ENCODE measurements around the gene NECAB2. TPM values are rescaled to one million over a fixed set of nuclear protein-coding genes. Genes with fewer than 3 reads are reported as not detected.

Gene NECAB2
- polyA plus RNA-seq, 2 of the 4 experiments (the other 2 are of a cell fraction) = 1.1 to 1.4 TPM

- FAIRE-seq (no peak), ATAC-seq (no peak), DNase-seq (ENCODE audit: low read depth in 1 of 2, low spot score in 1 of 2) (no peak)
- no peak overlapping the region for H3K27ac ChIP-seq
- no peaks in the 10 kb centered on the region for H3K9me3 ChIP-seq
- no peak for TF ChIP-seq EHF (CRISPR knock-in tag; IDR thresholded peaks at IDR 0.05)
- TF ChIP-seq EP300 (IDR thresholded peaks at IDR 0.05) = no peak
- no peak for TF ChIP-seq CEBPB (IDR thresholded peaks at IDR 0.05)
- no peak for TF ChIP-seq CHD4 (IDR thresholded peaks at IDR 0.05; ENCODE audit: borderline replicate concordance)
- no peak for TF ChIP-seq CHD2 (IDR thresholded peaks at IDR 0.05; ENCODE audit: low read length, partially characterized antibody)
- TF ChIP-seq FOSB (CRISPR knock-in tag; IDR thresholded peaks at IDR 0.05) = no peak
- no peak for TF ChIP-seq KDM5A (IDR thresholded peaks at IDR 0.05)
- TF ChIP-seq BHLHE40 (IDR thresholded peaks at IDR 0.05; ENCODE audit: low read depth, low read length) = no peak
- TF ChIP-seq USF2 (IDR thresholded peaks at IDR 0.05) = no peak
- no peak for TF ChIP-seq MYC (IDR thresholded peaks at IDR 0.05; ENCODE audit: borderline replicate concordance, low read length)
- no peak for TF ChIP-seq ELK1 (IDR thresholded peaks at IDR 0.05; ENCODE audit: low read depth, low read length)
- no peak for TF ChIP-seq GATA3 (IDR thresholded peaks at IDR 0.05; ENCODE audit: borderline replicate concordance)
- TF ChIP-seq ZNF302 (CRISPR knock-in tag; IDR thresholded peaks at IDR 0.05) = no peak
- TF ChIP-seq REST (IDR thresholded peaks at IDR 0.05) = no peak
- no peak for TF ChIP-seq SREBF2 (IDR thresholded peaks at IDR 0.05)
- no peak for TF ChIP-seq E2F6 (IDR thresholded peaks at IDR 0.05; ENCODE audit: borderline replicate concordance, low read depth)
- TF ChIP-seq POLR2A (IDR thresholded peaks at IDR 0.05; ENCODE audit: low read length) = no peak
- TF ChIP-seq JUNB (IDR thresholded peaks at IDR 0.05) = no peak
- TF ChIP-seq EHMT2 (IDR thresholded peaks at IDR 0.05; ENCODE audit: low read depth) = no peak
- ChIA-PET POLR2A (no interaction called here), CTCF (interaction anchor here (2.0 to 2.4 kb wide), 3 partner anchors 11 to 224 kb away, joined by 5 to 13 read pairs (median 6); no protein-coding TSS in a partner anchor)
- no peak overlapping the region for H3K4me3 ChIP-seq
- WGBS (ENCODE audit: missing lambda C conversion rate) = 91% methylated on average over 9 of the region's 9 CpGs
- no peak overlapping the region for H3K4me2 ChIP-seq
- H3K4me1 ChIP-seq = no peaks in the 10 kb centered on the region
Observed at GRCh38 chr16:84050316-84050715, 82.3 kb downstream of the NECAB2 start.

GRCh38 chr16:84052071-84052622 is 84.1 kb downstream of the NECAB2 start:
- no peak for FAIRE-seq
- CTCF ChIA-PET = interaction anchor here (2.0 to 2.4 kb wide), 3 partner anchors 9 to 226 kb away, joined by 5 to 13 read pairs (median 6); no protein-coding TSS in a partner anchor
- Histone ChIP-seq H3K9me3 (no peaks in the 10 kb centered on the region), H3K4me2 (no peak overlapping the region), H3K27ac (no peak overlapping the region), H3K4me1 (no peaks in the 10 kb centered on the region), H3K4me3 (no peak overlapping the region)
- TF ChIP-seq BCL3 (IDR thresholded peaks at IDR 0.05) (no peak), CHD2 (IDR thresholded peaks at IDR 0.05; ENCODE audit: low read length, partially characterized antibody) (no peak), EP300 (IDR thresholded peaks at IDR 0.05) (no peak), MAFK (IDR thresholded peaks at IDR 0.05; ENCODE audit: partially characterized antibody) (no peak)
- ATAC-seq = no peak
- POLR2A ChIA-PET = no interaction called here
- DNase-seq (ENCODE audit: low read depth in 1 of 2, low spot score in 1 of 2) = no peak
- WGBS (ENCODE audit: missing lambda C conversion rate) = 92% methylated on average over 27 of the region's 27 CpGs

Small RNA genes within 50 kb of the gene (small RNA-seq; reads per million reads assigned to genes)
- gene RNA5SP432 = 0 to 2.1 (median 0) reads per million in 6 experiments

Other genes with a start within 250 kb of the NECAB2 start
- gene HSBP1, start 160.3 kb upstream of the NECAB2 start, polyA plus RNA-seq (2011; rRNA removed) = 236 and 280 TPM in 2 replicates
- gene HSBP1, start 160.3 kb upstream of the NECAB2 start, polyA plus RNA-seq (2017; fragmentation: RNase III; extraction: RNeasy Plus Mini Kit Qiagen cat#74134 plus additional on column Dnase treatment) = 185 to 206 TPM (median 190 TPM) in 3 replicates
- 1.7 and 2.1 TPM in 2 replicates for gene MLYCD, start 69.1 kb upstream of the NECAB2 start, polyA plus RNA-seq (2011; rRNA removed)
- gene MLYCD, start 69.1 kb upstream of the NECAB2 start, polyA plus RNA-seq (2017; fragmentation: RNase III; extraction: RNeasy Plus Mini Kit Qiagen cat#74134 plus additional on column Dnase treatment) = 1.1 to 1.4 TPM (median 1.3 TPM) in 3 replicates
- 23.9 and 25.9 TPM in 2 replicates for gene OSGIN1, start 15.0 kb upstream of the NECAB2 start, polyA plus RNA-seq (2011; rRNA removed)
- 37.6 to 49.1 TPM (median 39.1 TPM) in 3 replicates for gene OSGIN1, start 15.0 kb upstream of the NECAB2 start, polyA plus RNA-seq (2017; fragmentation: RNase III; extraction: RNeasy Plus Mini Kit Qiagen cat#74134 plus additional on column Dnase treatment)
- not detected in 2 replicates for gene SLC38A8, start 74.6 kb downstream of the NECAB2 start, polyA plus RNA-seq (2011; rRNA removed)
- not detected in 3 replicates for gene SLC38A8, start 74.6 kb downstream of the NECAB2 start, polyA plus RNA-seq (2017; fragmentation: RNase III; extraction: RNeasy Plus Mini Kit Qiagen cat#74134 plus additional on column Dnase treatment)
- gene MBTPS1, start 148.7 kb downstream of the NECAB2 start, polyA plus RNA-seq (2011; rRNA removed) = 76.7 and 88.4 TPM in 2 replicates
- gene MBTPS1, start 148.7 kb downstream of the NECAB2 start, polyA plus RNA-seq (2017; fragmentation: RNase III; extraction: RNeasy Plus Mini Kit Qiagen cat#74134 plus additional on column Dnase treatment) = 47.5 to 52.8 TPM (median 50.3 TPM) in 3 replicates
- gene HSDL1, start 176.9 kb downstream of the NECAB2 start, polyA plus RNA-seq (2011; rRNA removed) = 24.9 and 25.6 TPM in 2 replicates
- gene HSDL1, start 176.9 kb downstream of the NECAB2 start, polyA plus RNA-seq (2017; fragmentation: RNase III; extraction: RNeasy Plus Mini Kit Qiagen cat#74134 plus additional on column Dnase treatment) = 14.7 to 18.3 TPM (median 17.9 TPM) in 3 replicates
- 0.07 and 0.13 TPM in 2 replicates for gene DNAAF1, start 177.1 kb downstream of the NECAB2 start, polyA plus RNA-seq (2011; rRNA removed)
- 0.14 to 0.31 TPM (median 0.21 TPM) in 3 replicates for gene DNAAF1, start 177.1 kb downstream of the NECAB2 start, polyA plus RNA-seq (2017; fragmentation: RNase III; extraction: RNeasy Plus Mini Kit Qiagen cat#74134 plus additional on column Dnase treatment)
- 13.2 and 17.8 TPM in 2 replicates for gene TAF1C, start 218.8 kb downstream of the NECAB2 start, polyA plus RNA-seq (2011; rRNA removed)
- 32.8 to 41.2 TPM (median 38.6 TPM) in 3 replicates for gene TAF1C, start 218.8 kb downstream of the NECAB2 start, polyA plus RNA-seq (2017; fragmentation: RNase III; extraction: RNeasy Plus Mini Kit Qiagen cat#74134 plus additional on column Dnase treatment)
- gene ADAD2, start 222.9 kb downstream of the NECAB2 start, polyA plus RNA-seq (2011; rRNA removed) = not detected in 2 replicates
- not detected in 3 replicates for gene ADAD2, start 222.9 kb downstream of the NECAB2 start, polyA plus RNA-seq (2017; fragmentation: RNase III; extraction: RNeasy Plus Mini Kit Qiagen cat#74134 plus additional on column Dnase treatment)

Data from A549 (cell line).